HepG2 (cell line): ENCODE data around the gene MX2. TPM values are rescaled to one million over a fixed set of nuclear protein-coding genes. Genes with fewer than 3 reads are reported as not detected.

Experiments used
- ATAC-seq: fragments of 200-7000 bp; cut with Tn5 transposase; 3 replicates; pipeline ENCODE4 v1.9.1; 2020; ENCODE audit warnings: mild to moderate bottlenecking, moderate library complexity
- BruUV-seq: library from RNA; stranded (reverse); fragments of 400-500 nt; replicated peaks from 2 replicates; lab custom pipeline; 2021; lab: Mats Ljungman, UMichigan
- CTCF ChIA-PET: fragments of 300-600 bp; formaldehyde crosslinking; extraction: SDS; loops from one replicate; lab custom pipeline; 2021; ENCODE audit warnings: low total read pairs, inconsistent platforms, low intra/inter-chr PET ratio; lab: Yijun Ruan, JAX
- POLR2A ChIA-PET: fragments of 350-600 bp; sonication (Branson Sonifier 250); formaldehyde crosslinking; loops from one replicate; lab custom pipeline; 2020; ENCODE audit warnings: antibody characterized with exemption, inconsistent platforms; lab: Yijun Ruan, JAX
- DNase-seq: peaks from one replicate; pipeline ENCODE4 v3.0.0-alpha.2; 2015; ENCODE audit warnings: low spot score
- FAIRE-seq: peaks from 3 replicates; lab custom pipeline; 2011; peaks lifted over from hg19 to GRCh38; lab: Jason Lieb, UNC
- H2AFZ ChIP-seq: one replicate; pipeline ENCODE4 v1.6.1; 2011; ENCODE audit warnings: low read length, inconsistent platforms
- H3K27ac ChIP-seq: fragments of 300-600 bp; 3 replicates; pipeline ENCODE4 v1.8.0; 2011; ENCODE audit warnings: mixed run types, mild to moderate bottlenecking, mixed read lengths, low read length, inconsistent platforms; ENCODE audit not compliant: insufficient read depth; ENCODE audit errors: extremely low read length
- H3K27me3 ChIP-seq, 2 experiments: fragments of 200-600 bp in 1 of 2; 2 replicates in 1 of 2; 3 replicates in 1 of 2; pipeline versions ENCODE4 v1.6.0 to v1.8.0; 2011; ENCODE audit warnings: low read length in 2 of 2, mild to moderate bottlenecking in 2 of 2, moderate library complexity in 2 of 2, inconsistent platforms in 1 of 2; ENCODE audit not compliant: insufficient read depth in 2 of 2, control insufficient read depth in 1 of 2
- H3K36me3 ChIP-seq, 2 experiments: fragments of 200-600 bp in 1 of 2; replicated peaks in 1 of 2; 2 replicates in 1 of 2; 3 replicates in 1 of 2; pipeline versions ENCODE4 v1.5.1 to v1.8.0; 2011; ENCODE audit warnings: low read length in 2 of 2, inconsistent platforms in 1 of 2; ENCODE audit not compliant: insufficient read depth in 2 of 2, control insufficient read depth in 1 of 2
- H3K4me1 ChIP-seq: 2 replicates; pipeline ENCODE4 v1.5.1; 2012; ENCODE audit warnings: low read length, inconsistent platforms; ENCODE audit not compliant: insufficient read depth
- H3K4me2 ChIP-seq: 2 replicates; pipeline ENCODE4 v1.6.0; 2011; ENCODE audit warnings: low read depth, low read length, inconsistent platforms
- H3K4me3 ChIP-seq, 3 experiments: fragments of 200-600 bp in 1 of 3; sonication (generic), shearing (Covaris generic) in 1 of 3; replicated peaks in 1 of 3; 2 replicates each; pipeline ENCODE4 v1.5.1; 2011 to 2016; ENCODE audit warnings: low read length in 3 of 3, inconsistent platforms in 2 of 3, low read depth in 2 of 3, mild to moderate bottlenecking in 2 of 3, control low read depth in 1 of 3, mixed read lengths in 1 of 3; ENCODE audit not compliant: insufficient read depth in 1 of 3
- H3K79me2 ChIP-seq: one replicate; pipeline ENCODE4 v1.6.1; 2011; ENCODE audit warnings: low read length, inconsistent platforms; ENCODE audit not compliant: insufficient read depth
- H3K9ac ChIP-seq: 2 replicates; pipeline ENCODE4 v1.6.0; 2011; ENCODE audit warnings: mild to moderate bottlenecking, low read depth, low read length, inconsistent platforms; ENCODE audit not compliant: insufficient read depth
- H3K9me3 ChIP-seq: 2 replicates; pipeline ENCODE4 v1.5.1; 2012; ENCODE audit warnings: mild to moderate bottlenecking, low read length
- H4K20me1 ChIP-seq: 2 replicates; pipeline ENCODE4 v1.6.0; 2011; ENCODE audit warnings: inconsistent platforms, mild to moderate bottlenecking, low read length, moderate library complexity; ENCODE audit not compliant: insufficient read depth
- ADNP ChIP-seq: sonication (generic); formaldehyde crosslinking; IDR thresholded peaks from 2 replicates; pipeline ENCODE4 v1.4.0; 2020; ENCODE audit warnings: missing genetic modification reagents
- CEBPG ChIP-seq: IDR thresholded peaks from 2 replicates; pipeline ENCODE4 v1.6.1; 2016
- GZF1 ChIP-seq: sonication (generic); formaldehyde crosslinking; IDR thresholded peaks from 2 replicates; pipeline ENCODE4 v1.5.1; 2020; ENCODE audit warnings: mild to moderate bottlenecking, missing genetic modification reagents
- HOXA5 ChIP-seq: sonication (generic); formaldehyde crosslinking; IDR thresholded peaks from 2 replicates; pipeline ENCODE4 v1.4.0; 2020; ENCODE audit warnings: missing genetic modification reagents
- MAX ChIP-seq: IDR thresholded peaks from 2 replicates; pipeline ENCODE4 v1.6.1; 2012; ENCODE audit warnings: inconsistent platforms
- SCMH1 ChIP-seq: sonication (generic); formaldehyde crosslinking; IDR thresholded peaks from 2 replicates; pipeline ENCODE4 v1.9.0; 2021; ENCODE audit warnings: missing genetic modification reagents, mild to moderate bottlenecking, borderline replicate concordance
- SMARCC2 ChIP-seq: fragments of 450-650 bp; IDR thresholded peaks from 2 replicates; pipeline ENCODE4 v1.6.1; 2017; ENCODE audit warnings: antibody characterized with exemption, mild to moderate bottlenecking
- THRA ChIP-seq: sonication (generic); formaldehyde crosslinking; IDR thresholded peaks from 2 replicates; pipeline ENCODE4 v1.4.0; 2020; ENCODE audit warnings: missing genetic modification reagents, borderline replicate concordance
- ZNF235 ChIP-seq: sonication (generic); formaldehyde crosslinking; IDR thresholded peaks from 2 replicates; pipeline ENCODE4 v1.8.1; 2023; ENCODE audit warnings: mild to moderate bottlenecking, missing genetic modification reagents, borderline replicate concordance
- WGBS: methylation state at CpG from one replicate; pipeline ENCODE4 v1.1.6; 2017; ENCODE audit warnings: low lambda C conversion rate; 5-methylcytosine and 5-hydroxymethylcytosine counted together
- in situ Hi-C: cut with HindIII; loops from 2 replicates; pipeline ENCODE4 v1.10.0; 2017; ENCODE audit warnings: low pct_unique_long_range_greater_than_20kb; ENCODE audit not compliant: extremely low pct_ligation_motif_present
- intact Hi-C: fragments of 100-400 bp; cut with micrococcal nuclease; formaldehyde crosslinking; loops from one replicate; pipeline ENCODE4 v1.10.0; 2022; ENCODE audit not compliant: unreplicated experiment
- polyA plus RNA-seq, 8 experiments: library from polyadenylated mRNA; depleted of rRNA in 3 of 8; stranded (reverse) in 7 of 8; unstranded in 1 of 8; fragments of >200 nt; fragmentation: Illumina TruSeq in 4 of 8; extraction: Trizol in 4 of 8; gene quantifications; 2 replicates each; pipeline versions ENCODE4 v1.2.1 to v1.2.3, GENCODE V29; 2011 to 2016; ENCODE audit warnings: low read depth in 4 of 8, missing spikeins in 1 of 8, mixed read lengths in 1 of 8; ENCODE audit not compliant: insufficient read depth in 1 of 8
- total RNA-seq, 5 experiments: library from RNA; depleted of rRNA; stranded (reverse); fragments of >200 nt; fragmentation: Illumina TruSeq; extraction: Trizol; gene quantifications; 2 replicates each; pipeline ENCODE4 v1.2.3, GENCODE V29; 2016; ENCODE audit warnings: low read depth in 1 of 5
- TF ChIP-seq, protein P1 (sequence below): sonication (generic); formaldehyde crosslinking; IDR thresholded peaks from 2 replicates; pipeline ENCODE4 v1.5.0; 2020; ENCODE audit warnings: mild to moderate bottlenecking, missing genetic modification reagents
- TF ChIP-seq, protein P2 (sequence below): sonication (generic); formaldehyde crosslinking; IDR thresholded peaks from 2 replicates; pipeline ENCODE4 v1.5.0; 2020; ENCODE audit warnings: mild to moderate bottlenecking, missing genetic modification reagents, moderate library complexity

The MX2 gene
- total and polyA plus RNA-seq, 2 of the 13 experiments (the other 11 are each of a cell fraction or from before 2014, with no cell fraction given): 24.0 to 35.7 TPM

DNA sequence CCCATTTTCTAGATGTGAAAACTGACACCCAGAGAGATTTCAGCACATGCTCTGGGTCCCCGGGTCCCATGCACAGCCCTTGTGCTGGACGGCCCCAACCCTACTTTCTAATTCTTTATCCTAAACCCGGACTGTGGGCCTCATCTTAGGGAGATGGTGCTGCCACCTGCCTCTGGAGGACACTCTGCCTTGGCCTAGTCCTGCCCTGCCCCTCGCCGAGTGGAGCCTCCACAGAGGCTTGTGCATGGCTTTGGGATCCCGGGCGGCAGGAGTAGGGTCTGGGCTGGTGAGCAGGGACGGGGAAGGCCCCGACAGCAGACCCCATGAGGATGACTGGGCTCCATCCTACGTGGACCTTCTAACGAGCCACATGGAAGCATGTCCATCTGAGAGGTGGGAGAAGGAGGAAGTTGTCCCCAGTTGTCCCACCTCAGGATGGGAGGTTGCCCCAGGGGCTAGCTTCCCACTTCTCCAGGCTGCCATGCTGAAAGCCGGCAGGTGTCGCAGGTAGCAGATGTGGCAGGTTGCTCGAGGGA lies 12.4 kb downstream of the MX2 start:
- Histone ChIP-seq H3K27ac (no peak overlapping the region), H3K9ac (no peak overlapping the region), H3K9me3 (no peaks in the 10 kb centered on the region), H3K4me2 (no peak overlapping the region), H3K4me3 (no peak overlapping the region), H4K20me1 (0 out of 2 replicates have a peak, but pooled peaks cover 2% of the 10 kb centered on the region), H3K27me3 (no peaks in the 10 kb centered on the region; a peak in 1 of 5 replicates), H2AFZ (no peak overlapping the region), H3K79me2 (peaks cover 33% of the 10 kb centered on the region), H3K4me1 (peaks cover 18% of the 10 kb centered on the region), H3K36me3 (peaks cover 6 to 11% of the 10 kb centered on the region in 2 experiments; a peak in 3 of 5 replicates)
- no TSS peak for BruUV-seq
- in situ Hi-C loops: no loop called here
- 81% methylated on average over 7 of the region's 14 CpGs for WGBS
- FAIRE-seq (no peak), ATAC-seq (no peak), DNase-seq (no peak)
- ChIA-PET CTCF (no interaction called here), POLR2A (no interaction called here)
- TF ChIP-seq MAX (no peak), SMARCC2 (no peak), ADNP (CRISPR knock-in tag) (no peak), CEBPG (CRISPR knock-in tag) (no peak), GZF1 (CRISPR knock-in tag) (no peak), ZNF235 (no peak), SCMH1 (CRISPR knock-in tag) (no peak), THRA (no peak), HOXA5 (no peak)
- TF ChIP-seq, protein P1, sequence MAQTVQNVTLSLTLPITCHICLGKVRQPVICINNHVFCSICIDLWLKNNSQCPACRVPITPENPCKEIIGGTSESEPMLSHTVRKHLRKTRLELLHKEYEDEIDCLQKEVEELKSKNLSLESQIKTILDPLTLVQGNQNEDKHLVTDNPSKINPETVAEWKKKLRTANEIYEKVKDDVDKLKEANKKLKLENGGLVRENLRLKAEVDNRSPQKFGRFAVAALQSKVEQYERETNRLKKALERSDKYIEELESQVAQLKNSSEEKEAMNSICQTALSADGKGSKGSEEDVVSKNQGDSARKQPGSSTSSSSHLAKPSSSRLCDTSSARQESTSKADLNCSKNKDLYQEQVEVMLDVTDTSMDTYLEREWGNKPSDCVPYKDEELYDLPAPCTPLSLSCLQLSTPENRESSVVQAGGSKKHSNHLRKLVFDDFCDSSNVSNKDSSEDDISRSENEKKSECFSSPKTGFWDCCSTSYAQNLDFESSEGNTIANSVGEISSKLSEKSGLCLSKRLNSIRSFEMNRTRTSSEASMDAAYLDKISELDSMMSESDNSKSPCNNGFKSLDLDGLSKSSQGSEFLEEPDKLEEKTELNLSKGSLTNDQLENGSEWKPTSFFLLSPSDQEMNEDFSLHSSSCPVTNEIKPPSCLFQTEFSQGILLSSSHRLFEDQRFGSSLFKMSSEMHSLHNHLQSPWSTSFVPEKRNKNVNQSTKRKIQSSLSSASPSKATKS (CRISPR knock-in tag): no peak
- TF ChIP-seq, protein P2, sequence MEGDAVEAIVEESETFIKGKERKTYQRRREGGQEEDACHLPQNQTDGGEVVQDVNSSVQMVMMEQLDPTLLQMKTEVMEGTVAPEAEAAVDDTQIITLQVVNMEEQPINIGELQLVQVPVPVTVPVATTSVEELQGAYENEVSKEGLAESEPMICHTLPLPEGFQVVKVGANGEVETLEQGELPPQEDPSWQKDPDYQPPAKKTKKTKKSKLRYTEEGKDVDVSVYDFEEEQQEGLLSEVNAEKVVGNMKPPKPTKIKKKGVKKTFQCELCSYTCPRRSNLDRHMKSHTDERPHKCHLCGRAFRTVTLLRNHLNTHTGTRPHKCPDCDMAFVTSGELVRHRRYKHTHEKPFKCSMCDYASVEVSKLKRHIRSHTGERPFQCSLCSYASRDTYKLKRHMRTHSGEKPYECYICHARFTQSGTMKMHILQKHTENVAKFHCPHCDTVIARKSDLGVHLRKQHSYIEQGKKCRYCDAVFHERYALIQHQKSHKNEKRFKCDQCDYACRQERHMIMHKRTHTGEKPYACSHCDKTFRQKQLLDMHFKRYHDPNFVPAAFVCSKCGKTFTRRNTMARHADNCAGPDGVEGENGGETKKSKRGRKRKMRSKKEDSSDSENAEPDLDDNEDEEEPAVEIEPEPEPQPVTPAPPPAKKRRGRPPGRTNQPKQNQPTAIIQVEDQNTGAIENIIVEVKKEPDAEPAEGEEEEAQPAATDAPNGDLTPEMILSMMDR (CRISPR knock-in tag): no peak
- intact Hi-C loops: no loop called here
